Bronchial epithelial cell (primary cell): ENCODE data around the gene SCGB1D2. TPM values are rescaled to one million over a fixed set of nuclear protein-coding genes. Genes with fewer than 3 reads are reported as not detected.
A peak's percentile ranks its signal among the peaks of the same experiment; 100 is the strongest.

Experiments used
- DNase-seq: peaks from one replicate; pipeline ENCODE4 v3.0.0-alpha.2; 2010; ENCODE audit warnings: low read depth
- FAIRE-seq: peaks from 2 replicates; lab custom pipeline; 2011; peaks lifted over from hg19 to GRCh38; lab: Jason Lieb, UNC
- H3K27me3 ChIP-seq: 2 replicates; pipeline ENCODE4 v1.5.1; 2011; ENCODE audit warnings: low read length; ENCODE audit not compliant: control insufficient read depth, insufficient read depth
- H3K36me3 ChIP-seq: 2 replicates; pipeline ENCODE4 v1.5.1; 2011; ENCODE audit warnings: low read length; ENCODE audit not compliant: control insufficient read depth, insufficient read depth
- H3K4me3 ChIP-seq: 2 replicates; pipeline ENCODE4 v1.5.1; 2011; ENCODE audit warnings: mild to moderate bottlenecking, low read depth, low read length, control low read depth
- total RNA-seq: library from RNA; depleted of rRNA; stranded (reverse); fragments of >200 nt; gene quantifications from 2 replicates; pipeline ENCODE4 v1.2.1, GENCODE V29; 2014
- TF ChIP-seq, protein P1 (sequence below): IDR thresholded peaks from 2 replicates; pipeline ENCODE4 v1.5.1; 2011; ENCODE audit warnings: mild to moderate bottlenecking, moderate library complexity, low read length, control low read depth, inconsistent platforms; ENCODE audit not compliant: insufficient read depth, severe bottlenecking

The SCGB1D2 gene
- total RNA-seq, 1 donor from 2014 or later, result not detected

DNA sequence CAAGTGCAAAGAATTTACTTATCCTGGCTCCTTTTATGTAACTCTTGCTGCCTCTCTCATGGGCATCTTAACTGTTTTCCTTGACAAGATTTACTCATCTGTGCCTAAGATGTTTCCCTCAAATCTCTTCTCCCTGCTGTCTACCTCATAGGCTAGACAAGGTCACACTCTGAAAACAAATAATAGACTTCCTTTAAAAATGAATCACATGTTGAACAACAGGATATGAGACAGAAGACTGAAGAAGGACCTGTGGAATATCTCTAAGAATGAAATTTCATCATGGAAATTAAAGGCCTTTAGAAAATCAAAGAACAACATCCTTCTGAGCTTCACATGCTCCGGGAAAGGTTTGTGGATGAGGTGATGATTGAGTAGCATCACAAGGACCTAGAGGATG is 22.0 kb downstream of the SCGB1D2 start:
- no peak overlapping the region for H3K4me3 ChIP-seq
- TF ChIP-seq, protein P1, sequence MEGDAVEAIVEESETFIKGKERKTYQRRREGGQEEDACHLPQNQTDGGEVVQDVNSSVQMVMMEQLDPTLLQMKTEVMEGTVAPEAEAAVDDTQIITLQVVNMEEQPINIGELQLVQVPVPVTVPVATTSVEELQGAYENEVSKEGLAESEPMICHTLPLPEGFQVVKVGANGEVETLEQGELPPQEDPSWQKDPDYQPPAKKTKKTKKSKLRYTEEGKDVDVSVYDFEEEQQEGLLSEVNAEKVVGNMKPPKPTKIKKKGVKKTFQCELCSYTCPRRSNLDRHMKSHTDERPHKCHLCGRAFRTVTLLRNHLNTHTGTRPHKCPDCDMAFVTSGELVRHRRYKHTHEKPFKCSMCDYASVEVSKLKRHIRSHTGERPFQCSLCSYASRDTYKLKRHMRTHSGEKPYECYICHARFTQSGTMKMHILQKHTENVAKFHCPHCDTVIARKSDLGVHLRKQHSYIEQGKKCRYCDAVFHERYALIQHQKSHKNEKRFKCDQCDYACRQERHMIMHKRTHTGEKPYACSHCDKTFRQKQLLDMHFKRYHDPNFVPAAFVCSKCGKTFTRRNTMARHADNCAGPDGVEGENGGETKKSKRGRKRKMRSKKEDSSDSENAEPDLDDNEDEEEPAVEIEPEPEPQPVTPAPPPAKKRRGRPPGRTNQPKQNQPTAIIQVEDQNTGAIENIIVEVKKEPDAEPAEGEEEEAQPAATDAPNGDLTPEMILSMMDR, result no peak
- H3K27me3 ChIP-seq, result no peaks in the 10 kb centered on the region
- H3K36me3 ChIP-seq, result no peaks in the 10 kb centered on the region
- no peak for FAIRE-seq
- peak; percentile 62 for DNase-seq

DNA sequence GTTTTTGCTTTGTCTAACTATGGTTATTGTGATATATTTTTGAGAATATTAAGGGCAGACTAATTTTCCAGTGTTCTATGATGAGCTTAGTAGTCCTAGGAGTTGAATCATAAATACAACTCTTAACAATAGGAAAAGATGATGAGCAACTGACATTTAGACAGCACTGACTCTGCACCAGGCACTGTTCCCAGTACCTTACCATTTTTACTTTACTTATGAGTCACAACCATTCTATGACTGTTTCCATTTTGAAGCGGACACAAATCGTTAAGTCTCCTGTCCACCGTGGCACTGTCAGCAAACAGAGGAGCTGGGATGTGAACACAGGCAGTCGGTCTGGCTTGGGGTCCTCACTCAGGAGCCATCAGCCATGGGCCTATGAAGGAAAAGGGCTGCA is 24.5 kb downstream of the SCGB1D2 start:
- DNase-seq (peak; percentile 79), FAIRE-seq (no peak)
- TF ChIP-seq, protein P1, result no peak
- no peaks in the 10 kb centered on the region for H3K36me3 ChIP-seq
- H3K27me3 ChIP-seq, result no peaks in the 10 kb centered on the region
- H3K4me3 ChIP-seq, result no peak overlapping the region

- TF ChIP-seq, protein P1, result no peak
- Histone ChIP-seq H3K4me3 (no peak overlapping the region), H3K27me3 (no peaks in the 10 kb centered on the region), H3K36me3 (no peaks in the 10 kb centered on the region)
- FAIRE-seq (no peak), DNase-seq (no peak)
Observed at GRCh38 chr11:62267050-62267449, 25.0 kb downstream of the SCGB1D2 start.

- FAIRE-seq (no peak), DNase-seq (peak; percentile 26)
- TF ChIP-seq, protein P1, result no peak
- H3K4me3 ChIP-seq, result no peak overlapping the region
- H3K36me3 ChIP-seq, result no peaks in the 10 kb centered on the region
- no peaks in the 10 kb centered on the region for H3K27me3 ChIP-seq
Observed at GRCh38 chr11:62267576-62267975, 25.5 kb downstream of the SCGB1D2 start.

DNA sequence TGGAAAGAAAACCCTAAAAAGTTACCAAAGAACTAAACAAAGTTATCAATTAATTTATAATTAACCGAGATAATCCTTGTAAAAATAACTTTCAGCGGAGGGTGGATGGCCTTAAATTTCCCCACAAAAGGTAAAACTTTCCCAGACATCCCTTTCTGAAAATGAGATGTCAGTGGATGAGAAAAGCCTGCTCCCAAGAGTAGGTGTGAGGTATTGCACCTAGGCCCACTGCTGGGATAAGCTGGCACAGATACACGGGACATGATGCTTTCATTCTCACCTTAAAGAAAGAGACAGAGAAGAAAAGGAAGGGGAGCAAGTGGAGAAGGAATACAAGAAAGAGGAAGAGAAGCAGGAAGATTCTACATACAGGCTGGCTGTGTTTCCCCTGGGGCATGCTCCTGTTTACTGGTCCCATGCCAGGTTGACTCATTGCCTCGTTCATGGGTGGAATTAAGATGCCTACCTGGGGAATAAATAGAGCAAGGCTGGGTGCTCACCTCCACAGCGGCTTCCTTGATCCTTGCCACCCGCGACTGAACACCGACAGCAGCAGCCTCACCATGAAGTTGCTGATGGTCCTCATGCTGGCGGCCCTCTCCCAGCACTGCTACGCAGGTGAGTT is 27.7 kb downstream of the SCGB1D2 start, which contains the start of gene SCGB2A2:
Gene SCGB2A2, plus strand, starts transcription at position 505 of the 625 bp plus-strand sequence. Its CDS starts 59 bp downstream, at position 564.
- no peak within 1 kb of the TSS for H3K4me3 ChIP-seq
- FAIRE-seq (no peak), DNase-seq (peak; percentile 66)
- no peaks in the 10 kb centered on the region for H3K27me3 ChIP-seq
- H3K36me3 ChIP-seq, result no peaks in the 10 kb centered on the region
- TF ChIP-seq, protein P1, result peak; percentile 45

GRCh38 chr11:62273284-62273683 is 31.2 kb downstream of the SCGB1D2 start:
- TF ChIP-seq, protein P1, result no peak
- DNase-seq, result no peak
- Histone ChIP-seq H3K4me3 (no peak overlapping the region), H3K27me3 (no peaks in the 10 kb centered on the region), H3K36me3 (no peaks in the 10 kb centered on the region)
- FAIRE-seq, result no peak
